Breast epithelium (tissue), 4 donors: ENCODE measurements around the gene KCNQ2. TPM values are rescaled to one million over a fixed set of nuclear protein-coding genes. Genes with fewer than 3 reads are reported as not detected.

Source experiments
- DNase-seq, 2 donors: peaks; one replicate each; pipeline ENCODE4 v3.0.0-alpha.2; 2019; ENCODE audit warnings: low spot score in 2 of 2
- H3K27ac ChIP-seq, 2 donors: fragments of 200-600 bp; sonication (generic) in 1 of 2; one replicate each; pipeline ENCODE4 v1.5.1; 2016 to 2019; ENCODE audit warnings: mild to moderate bottlenecking in 1 of 2
- H3K27me3 ChIP-seq, 2 donors: fragments of 200-600 bp; sonication (generic) in 1 of 2; one replicate each; pipeline versions ENCODE4 v1.5.1 to v1.6.0; 2017 to 2019; ENCODE audit warnings: control low read depth in 1 of 2, mild to moderate bottlenecking in 1 of 2
- H3K36me3 ChIP-seq: fragments of 200-600 bp; one replicate; pipeline ENCODE4 v1.5.1; 2019
- H3K4me1 ChIP-seq, 2 donors: fragments of 200-600 bp; sonication (generic); one replicate each; pipeline ENCODE4 v1.5.1; 2016 to 2019; ENCODE audit warnings: control low read depth in 1 of 2
- H3K4me3 ChIP-seq, 3 donors: fragments of 200-600 bp; sonication (generic); 1 replicate in 2 of 3; 2 replicates in 1 of 3; pipeline ENCODE4 v1.5.1; 2016 to 2019; ENCODE audit warnings: mild to moderate bottlenecking in 3 of 3, moderate library complexity in 2 of 3
- H3K9me3 ChIP-seq, 2 donors: fragments of 200-600 bp; sonication (generic) in 1 of 2; one replicate each; pipeline ENCODE4 v1.5.1; 2016 to 2019; ENCODE audit warnings: control low read depth in 1 of 2
- CTCF ChIP-seq, 3 donors: fragments of 450-650 bp; IDR thresholded peaks; one replicate each; pipeline ENCODE4 v1.5.1; 2016 to 2017; ENCODE audit warnings: antibody characterized with exemption in 3 of 3, mild to moderate bottlenecking in 3 of 3, moderate library complexity in 3 of 3
- POLR2A ChIP-seq: fragments of 450-650 bp; IDR thresholded peaks from one replicate; pipeline ENCODE4 v1.6.1; 2016; ENCODE audit warnings: antibody characterized with exemption, mild to moderate bottlenecking, moderate library complexity
- POLR2AphosphoS5 ChIP-seq, 3 donors: sonication (generic); formaldehyde crosslinking; IDR thresholded peaks; one replicate each; pipeline ENCODE4 v1.6.1; 2017; ENCODE audit warnings: antibody characterized with exemption in 3 of 3
- intact Hi-C: fragments of 100-400 bp; cut with DNase I; formaldehyde crosslinking; loops from one replicate; pipeline ENCODE4 v1.15.1; 2023; ENCODE audit warnings: low total_unique reads
- total RNA-seq, 3 donors: library from RNA; depleted of rRNA; stranded (reverse); fragments of >200 nt; gene quantifications; one replicate each; pipeline ENCODE4 v1.1.0, GENCODE V29; 2016

Gene KCNQ2
- total RNA-seq, 3 donors from 2014 or later: not detected

- intact Hi-C loops: loop anchor here (1.0 kb wide), 1 partner anchor 22 kb away; no protein-coding TSS in a partner anchor
- H3K4me1 ChIP-seq: no peaks in the 10 kb centered on the region
- peaks cover 0 to 4% of the 10 kb centered on the region in 2 donors for H3K9me3 ChIP-seq
- no peak for TF ChIP-seq POLR2A
- TF ChIP-seq CTCF (IDR thresholded peaks at IDR 0.05): no peak
- TF ChIP-seq POLR2AphosphoS5 (IDR thresholded peaks at IDR 0.05): no peak
- H3K27ac ChIP-seq: no peak overlapping the region
- H3K27me3 ChIP-seq: peaks cover 4 to 53% of the 10 kb centered on the region in 2 donors
- H3K36me3 ChIP-seq: no peaks in the 10 kb centered on the region
- no peak overlapping the region for H3K4me3 ChIP-seq
- no peak for DNase-seq
Measured at GRCh38 chr20:63433756-63434531, 38.5 kb downstream of the KCNQ2 start.

GRCh38 chr20:63433351-63433750 is 39.1 kb downstream of the KCNQ2 start:
- Histone ChIP-seq H3K27ac (no peak overlapping the region), H3K9me3 (peaks cover 0 to 4% of the 10 kb centered on the region in 2 donors), H3K4me1 (no peaks in the 10 kb centered on the region), H3K4me3 (no peak overlapping the region), H3K36me3 (no peaks in the 10 kb centered on the region), H3K27me3 (peaks cover 4 to 55% of the 10 kb centered on the region in 2 donors)
- no peak for DNase-seq
- intact Hi-C loops: no loop called here
- TF ChIP-seq POLR2AphosphoS5 (IDR thresholded peaks at IDR 0.05) (no peak), POLR2A (no peak), CTCF (IDR thresholded peaks at IDR 0.05) (no peak)

GRCh38 chr20:63432577-63433325 is 39.7 kb downstream of the KCNQ2 start:
- H3K27ac ChIP-seq: no peak overlapping the region
- no peak overlapping the region for H3K4me3 ChIP-seq
- intact Hi-C loops: no loop called here
- H3K36me3 ChIP-seq: no peaks in the 10 kb centered on the region
- H3K27me3 ChIP-seq: peaks cover 4 to 55% of the 10 kb centered on the region in 2 donors
- no peak for DNase-seq
- TF ChIP-seq POLR2A: no peak
- no peak for TF ChIP-seq POLR2AphosphoS5 (IDR thresholded peaks at IDR 0.05)
- peaks cover 0 to 4% of the 10 kb centered on the region in 2 donors for H3K9me3 ChIP-seq
- H3K4me1 ChIP-seq: no peaks in the 10 kb centered on the region

GRCh38 chr20:63431944-63432343 is 40.5 kb downstream of the KCNQ2 start:
- intact Hi-C loops: no loop called here
- peaks cover 0 to 4% of the 10 kb centered on the region in 2 donors for H3K9me3 ChIP-seq
- peaks cover 4 to 55% of the 10 kb centered on the region in 2 donors for H3K27me3 ChIP-seq
- TF ChIP-seq CTCF (IDR thresholded peaks at IDR 0.05): no peak
- no peak for TF ChIP-seq POLR2AphosphoS5 (IDR thresholded peaks at IDR 0.05)
- TF ChIP-seq POLR2A: no peak
- no peak overlapping the region for H3K4me3 ChIP-seq
- no peaks in the 10 kb centered on the region for H3K36me3 ChIP-seq
- no peaks in the 10 kb centered on the region for H3K4me1 ChIP-seq
- no peak for DNase-seq
- H3K27ac ChIP-seq: no peak overlapping the region

GRCh38 chr20:63430891-63431290 is 41.6 kb downstream of the KCNQ2 start:
- no peaks in the 10 kb centered on the region for H3K36me3 ChIP-seq
- no peak for DNase-seq
- H3K27ac ChIP-seq: no peak overlapping the region
- peaks cover 0 to 4% of the 10 kb centered on the region in 2 donors for H3K9me3 ChIP-seq
- H3K4me3 ChIP-seq: no peak overlapping the region
- TF ChIP-seq POLR2A: no peak
- no peak for TF ChIP-seq CTCF (IDR thresholded peaks at IDR 0.05)
- no peak for TF ChIP-seq POLR2AphosphoS5 (IDR thresholded peaks at IDR 0.05)
- intact Hi-C loops: no loop called here
- peaks cover 4 to 54% of the 10 kb centered on the region in 2 donors for H3K27me3 ChIP-seq
- H3K4me1 ChIP-seq: no peaks in the 10 kb centered on the region
